ENCODE results near the gene TRIM31.
A peak's percentile ranks its signal among the peaks of the same experiment; 100 is the strongest.

The TRIM31 gene

GRCh38 chr6:30111266-30111856 is 1.5 kb downstream of the TRIM31 start:
- no peak for DNase-seq

DNA sequence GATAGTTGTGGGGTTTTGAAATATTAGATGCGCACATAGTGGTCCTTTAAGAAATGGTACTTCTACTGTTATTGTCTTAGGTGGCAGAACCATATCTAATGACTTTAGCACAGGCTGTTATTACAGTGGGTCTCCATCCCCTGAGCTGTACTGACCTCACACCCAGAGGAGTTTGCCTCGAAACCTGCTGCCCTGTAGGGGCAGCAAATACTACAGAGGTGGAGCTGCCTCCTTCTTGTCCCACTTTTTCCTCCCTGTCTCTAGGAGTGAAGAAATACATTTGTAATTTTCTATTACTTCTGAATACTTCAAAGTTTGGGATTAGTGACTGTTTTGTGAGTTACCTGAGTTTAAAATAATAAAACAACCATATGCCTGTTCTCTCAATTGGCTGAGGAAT is 8.2 kb downstream of the TRIM31 start:
- no peak for DNase-seq

DNA sequence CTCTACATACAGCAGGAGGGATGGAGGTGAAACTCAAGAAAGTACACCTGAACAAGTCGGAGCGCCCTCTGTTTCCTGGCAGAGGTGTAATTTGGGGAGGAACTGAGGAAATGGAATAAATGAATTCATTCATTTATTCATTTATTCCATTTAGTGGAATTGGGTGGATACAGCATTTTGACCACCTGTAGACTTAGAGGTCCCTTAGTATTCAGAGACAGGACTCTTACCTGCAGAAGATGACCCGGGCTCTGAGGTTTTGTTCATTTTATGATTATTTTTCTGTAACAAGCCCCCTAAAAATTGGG is 9.1 kb downstream of the TRIM31 start:
- no peak for DNase-seq

DNA sequence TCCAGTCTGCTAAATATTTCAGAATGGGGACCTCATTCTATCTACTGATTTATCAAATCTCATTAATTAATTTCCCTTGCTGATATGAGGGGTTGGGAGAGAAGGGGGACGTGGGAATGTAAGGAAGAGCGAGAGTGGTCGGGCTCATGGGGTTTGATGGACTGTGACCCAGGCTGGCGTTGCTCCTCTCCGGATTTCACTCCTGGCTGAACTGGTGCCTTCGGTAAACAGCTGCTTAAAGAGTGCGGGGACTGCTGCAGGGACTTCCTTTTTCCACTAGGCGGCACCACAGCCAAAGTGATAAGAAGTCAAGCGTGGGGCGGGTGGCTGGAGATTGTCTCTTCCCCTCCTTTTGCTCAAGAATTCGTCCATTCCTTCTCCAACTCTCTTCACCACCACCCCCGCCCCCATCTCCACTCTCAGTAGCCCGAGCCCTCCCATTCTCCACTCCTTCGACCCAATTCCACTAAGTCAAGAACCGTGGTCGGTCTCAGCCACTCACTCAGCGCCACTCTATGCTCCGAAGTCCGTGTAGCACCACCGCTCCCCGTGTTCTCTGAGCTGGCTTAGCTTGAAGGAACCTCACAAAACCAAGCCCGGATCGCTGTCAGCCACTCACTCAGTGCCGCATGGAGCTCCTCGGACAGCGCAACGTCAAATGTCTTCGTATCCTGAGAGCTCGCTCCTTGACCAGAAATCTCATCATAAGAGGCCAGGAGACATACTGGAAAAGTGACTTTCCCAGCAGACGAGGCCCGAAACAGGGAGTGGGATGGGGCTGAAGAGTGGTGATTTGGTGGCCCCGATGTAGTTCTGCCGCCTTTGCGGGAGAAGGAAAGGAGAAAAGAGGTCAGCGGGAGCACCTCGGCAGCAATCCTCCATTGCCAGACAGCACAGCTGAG is 9.7 kb downstream of the TRIM31 start:
- peak; percentile 85 for DNase-seq

DNA sequence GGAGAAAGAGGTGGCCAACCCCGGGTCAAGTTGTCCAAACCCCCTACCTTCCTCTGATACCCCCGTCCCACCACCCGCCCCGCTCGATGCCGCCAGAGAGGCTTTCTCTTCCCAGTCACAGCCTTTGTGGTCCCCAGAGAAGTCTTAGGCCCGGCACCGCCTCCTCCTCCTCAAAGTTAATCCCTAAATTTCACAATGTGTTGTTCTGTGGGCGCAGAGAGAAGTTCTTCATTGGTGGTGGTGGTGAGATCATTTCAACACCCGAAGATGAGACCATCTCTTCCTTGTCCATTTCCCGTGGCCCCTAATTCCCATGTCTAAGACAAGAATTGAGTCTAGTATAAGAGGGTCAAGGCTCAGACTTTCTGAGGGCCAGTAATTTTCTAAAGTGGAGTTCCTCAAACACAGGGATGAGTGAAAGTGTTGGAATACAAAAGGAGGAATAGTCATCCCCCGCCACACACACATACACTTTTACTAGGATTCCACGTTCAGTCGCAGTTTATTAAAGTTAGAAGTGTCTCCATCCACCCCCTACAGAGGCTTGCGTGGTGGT is 10.4 kb downstream of the TRIM31 start:
- no peak for DNase-seq

DNA sequence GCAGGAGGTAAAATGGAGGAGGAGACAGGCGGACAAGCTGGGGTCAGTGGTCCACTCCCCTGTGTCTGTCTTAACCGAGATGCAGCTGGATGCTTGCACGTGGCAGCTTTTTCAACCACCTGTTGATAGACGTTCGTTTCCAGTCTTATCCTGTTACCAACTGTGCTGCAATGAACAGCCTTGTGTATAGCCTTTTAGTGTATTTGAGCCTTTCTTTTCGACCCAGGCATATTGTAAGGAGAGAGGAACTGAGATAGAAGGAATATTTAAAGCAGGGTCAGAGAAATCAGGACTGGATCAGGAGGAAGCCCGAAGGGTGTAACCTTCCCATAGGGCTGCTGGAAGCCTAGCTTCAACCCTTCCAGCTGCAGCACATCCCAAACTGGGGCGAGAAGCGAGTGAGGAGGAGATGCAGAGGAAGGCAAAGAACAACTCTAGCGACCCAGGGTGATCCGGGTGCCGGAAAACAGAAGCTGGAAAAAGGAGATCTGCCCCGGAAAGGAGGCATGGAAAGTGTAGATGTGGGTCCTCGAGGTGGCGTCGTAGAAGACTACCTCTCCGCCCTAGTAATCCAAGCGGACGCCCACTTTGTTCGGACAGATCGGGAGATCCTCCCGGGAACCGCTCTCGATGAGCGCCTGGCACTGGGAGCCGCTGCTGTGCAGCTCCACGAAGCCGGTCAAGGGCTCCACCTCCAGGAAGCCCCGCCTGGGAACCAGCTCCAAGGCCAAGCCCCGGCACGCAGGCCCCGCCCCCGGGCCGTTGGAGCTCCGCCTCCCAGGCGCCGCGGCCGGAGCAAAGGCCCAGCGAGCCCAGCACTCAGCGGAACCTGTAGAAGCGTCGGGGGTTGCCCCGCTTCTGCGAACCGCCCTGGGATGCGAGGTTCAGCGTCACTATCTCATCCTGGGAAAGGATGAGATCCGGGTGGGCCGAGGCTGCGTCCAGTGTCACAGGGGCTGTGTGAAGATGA is 11.2 kb downstream of the TRIM31 start:
- DNase-seq: peak; percentile 62

DNA sequence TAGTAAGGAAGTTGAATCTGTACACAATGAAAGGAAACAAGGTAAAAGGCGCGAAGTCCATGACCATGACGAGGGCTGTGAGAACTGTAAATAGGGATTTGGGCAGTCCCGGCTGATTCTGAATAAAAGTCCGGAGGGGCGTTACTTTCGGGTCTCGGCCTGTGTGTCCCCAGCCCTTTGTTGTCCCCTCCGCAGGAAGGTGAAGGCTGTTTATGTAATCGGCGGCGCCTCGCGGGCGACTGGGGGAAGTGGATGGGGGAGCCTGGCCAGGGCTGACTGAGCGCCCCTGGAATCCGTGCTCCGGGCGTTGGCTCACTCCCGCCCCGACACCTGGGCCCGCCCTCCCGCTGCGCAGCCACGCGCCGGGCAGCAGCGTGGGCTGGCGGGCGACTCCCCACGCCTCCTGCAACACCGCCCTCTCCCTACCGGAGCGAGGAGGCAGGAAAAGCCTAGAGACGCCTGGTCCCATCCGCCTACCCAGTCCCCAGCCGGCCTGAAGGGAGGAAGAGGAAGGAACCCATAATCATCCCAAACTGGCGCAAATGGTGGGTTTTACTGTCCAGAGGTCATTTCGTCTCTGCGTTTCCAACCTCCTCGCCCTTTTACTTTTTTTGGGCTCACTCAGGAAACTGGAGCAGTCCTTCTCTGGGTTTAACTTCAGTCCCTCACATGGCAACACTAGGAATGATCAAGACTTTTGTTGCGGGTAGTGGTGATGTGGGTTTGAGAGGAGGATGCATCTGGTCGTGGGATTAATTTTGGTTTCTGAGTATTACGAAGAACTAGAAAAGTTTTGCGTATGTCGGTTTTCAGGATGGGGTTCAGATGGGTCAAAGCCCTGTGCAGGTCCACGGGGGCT is 12.1 kb downstream of the TRIM31 start:
- DNase-seq: no peak

DNA sequence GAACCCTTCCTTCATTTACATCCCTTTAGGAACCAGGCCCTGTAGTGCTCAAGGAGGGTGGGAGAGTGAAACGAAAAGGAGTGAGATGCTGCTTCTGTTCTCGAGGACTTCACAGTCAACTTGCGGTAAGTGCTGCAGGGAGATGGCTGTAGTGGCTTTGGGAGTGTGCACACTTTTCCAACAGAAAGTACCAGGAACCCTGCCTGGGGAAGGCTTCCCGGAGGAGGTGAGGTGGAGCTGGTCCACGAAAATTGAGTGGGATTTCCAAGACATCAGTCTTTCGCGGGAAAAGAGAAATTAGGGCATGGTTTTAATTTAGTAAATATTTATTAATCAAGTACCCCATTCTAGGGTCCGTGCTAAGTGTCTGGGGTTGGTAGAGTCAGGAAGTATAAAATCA is 12.7 kb downstream of the TRIM31 start:
- DNase-seq: no peak

DNA sequence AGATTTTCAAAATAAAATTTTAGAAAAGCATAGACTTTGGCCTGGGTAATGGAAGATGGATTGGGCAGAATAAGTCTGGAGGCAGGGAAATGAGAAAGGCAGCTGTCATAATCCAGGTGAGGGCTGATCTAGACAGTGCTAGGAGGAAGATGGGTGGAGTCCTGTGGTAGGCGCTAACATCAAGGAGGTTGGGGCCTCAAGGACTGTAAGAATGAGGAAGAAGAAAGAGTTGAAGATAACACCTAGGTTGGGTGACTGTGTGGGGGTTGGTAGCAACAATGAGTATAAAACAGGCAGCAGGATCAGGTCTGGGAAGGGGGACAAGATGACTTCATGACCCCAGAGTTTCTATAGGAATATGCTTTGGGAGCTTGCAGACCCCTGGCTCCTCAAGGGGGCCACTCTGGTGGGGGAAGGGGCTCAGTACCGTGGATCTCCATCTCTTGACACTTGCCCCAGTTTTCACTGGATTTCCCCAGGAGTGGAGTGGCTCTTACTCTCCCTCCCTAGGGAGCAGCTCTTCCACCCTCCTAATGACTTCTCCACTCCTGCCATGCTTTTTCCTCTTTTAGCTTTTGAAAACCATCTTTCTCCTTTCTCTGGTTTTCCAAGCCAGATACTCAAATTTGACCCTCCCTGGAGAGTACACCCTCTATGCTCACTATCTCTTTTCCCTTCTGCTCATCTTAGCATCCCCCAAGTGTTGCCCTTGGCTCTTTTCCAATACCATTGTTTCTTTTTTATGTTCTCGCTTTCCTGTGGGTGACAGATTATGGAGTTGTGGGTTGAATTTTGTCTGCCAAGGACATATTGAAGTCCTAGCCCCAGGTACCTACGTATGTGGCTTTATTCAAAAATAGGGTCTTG is 14.8 kb downstream of the TRIM31 start:
- no peak for DNase-seq

DNA sequence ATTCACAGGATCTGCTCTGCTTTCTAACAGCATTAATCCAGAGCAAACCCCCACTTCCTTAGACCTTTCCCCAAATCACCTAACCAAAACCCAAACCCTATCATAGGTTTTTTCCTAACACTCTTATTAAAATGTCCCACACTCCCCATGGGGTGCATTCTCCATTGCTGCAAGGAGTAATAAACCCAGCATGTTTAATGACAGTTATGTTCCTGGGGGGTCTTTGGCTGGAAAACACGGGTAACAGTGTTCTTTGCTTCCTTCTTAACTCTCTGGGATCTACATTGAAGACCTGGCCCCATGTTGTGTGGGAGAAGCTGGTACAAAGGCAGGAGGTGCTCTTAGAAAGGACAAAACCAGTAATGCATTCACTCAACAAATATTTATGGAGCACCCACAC is 16.1 kb downstream of the TRIM31 start:
- no peak for DNase-seq

DNA sequence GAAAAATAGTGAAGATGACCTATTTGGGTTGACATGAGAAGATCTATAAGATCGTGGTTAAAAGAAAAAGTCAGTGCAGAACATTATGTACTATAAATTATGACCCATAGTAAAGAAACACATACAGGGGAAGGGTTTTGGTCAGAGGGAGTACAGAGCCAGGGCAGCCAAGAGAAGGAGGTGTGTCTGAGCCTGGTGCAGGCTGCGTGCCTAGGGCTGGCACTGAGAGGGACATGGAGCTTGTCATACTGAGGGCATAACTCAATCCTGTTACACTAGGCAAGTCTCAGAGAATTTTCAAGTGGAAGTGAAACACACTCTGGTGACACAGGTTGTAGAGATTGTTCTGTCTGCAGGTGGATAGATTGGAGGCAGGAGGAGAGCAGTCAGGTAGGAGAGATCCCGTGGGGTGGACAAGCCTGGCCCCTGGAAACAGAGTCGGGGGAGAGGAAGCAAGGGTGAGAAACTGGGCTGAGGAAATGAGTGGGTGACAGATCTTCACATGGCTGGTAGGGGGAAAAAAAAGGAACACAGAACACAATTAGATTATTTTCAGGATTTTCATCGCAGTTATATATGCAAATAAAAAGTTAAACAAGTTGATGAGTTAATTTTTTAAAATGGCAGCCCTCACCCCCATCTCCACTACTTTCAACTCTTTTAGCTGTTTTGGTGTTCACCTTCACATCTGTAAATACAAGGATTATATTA is 18.8 kb downstream of the TRIM31 start:
- DNase-seq: no peak

- DNase-seq: no peak
Observed at GRCh38 chr6:30092852-30093543, 19.9 kb downstream of the TRIM31 start.

DNA sequence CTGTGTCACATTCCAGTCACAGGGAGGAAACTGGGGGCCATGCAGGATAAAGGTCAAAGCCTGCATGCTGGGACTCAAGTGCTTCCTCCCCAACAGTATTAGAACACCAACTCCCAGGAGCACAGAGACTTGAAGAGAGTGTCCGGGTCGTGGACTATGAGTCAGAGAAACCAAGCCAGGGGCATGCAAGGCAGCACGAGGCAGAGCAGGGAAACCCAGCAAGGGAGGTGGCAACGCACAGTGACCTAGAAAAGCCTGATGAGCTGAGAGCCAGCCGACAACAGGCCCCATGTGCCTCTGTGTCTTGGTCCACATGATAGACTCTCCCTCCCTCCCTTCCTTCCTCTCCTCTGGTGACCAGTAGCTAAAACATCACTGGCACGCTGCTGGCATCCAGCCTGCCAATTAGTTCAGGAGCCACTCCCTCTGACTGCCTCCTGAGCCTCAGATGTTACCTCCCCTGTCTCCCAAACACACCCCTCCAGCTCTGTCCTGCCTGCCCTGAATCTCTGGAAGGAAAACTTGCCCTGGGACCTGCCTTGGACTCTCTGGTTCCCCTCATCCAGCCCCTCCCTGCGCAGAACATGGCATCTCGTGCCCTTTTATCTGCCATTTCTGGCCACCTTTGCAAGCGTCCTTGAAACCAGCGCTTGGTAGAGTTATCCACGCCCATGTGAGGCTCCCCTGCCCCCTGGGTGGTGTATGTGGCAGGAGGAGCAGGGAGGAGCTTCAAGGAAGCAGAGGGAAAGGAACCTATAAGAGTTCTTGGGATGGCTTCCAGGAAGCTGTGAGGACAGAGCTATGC is 21.1 kb downstream of the TRIM31 start:
- DNase-seq: no peak

DNA sequence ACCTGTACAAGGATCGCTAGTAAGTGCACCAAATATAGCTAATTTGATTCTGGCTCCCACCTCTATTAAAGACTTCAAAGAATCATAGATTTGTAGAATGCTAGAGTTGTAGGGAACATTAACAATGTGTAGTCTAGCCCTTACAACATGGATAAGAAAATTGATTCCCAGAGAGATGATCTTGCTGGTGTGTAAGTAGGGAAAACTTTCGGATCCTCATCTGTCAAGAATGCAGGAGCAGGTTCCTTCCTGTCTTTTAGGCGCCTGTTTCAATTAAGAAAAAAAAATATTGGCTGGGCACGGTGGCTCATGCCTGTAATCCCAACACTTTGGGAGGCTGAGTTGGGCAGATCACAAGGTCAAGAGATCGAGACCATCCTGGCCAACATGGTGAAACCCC is 25.0 kb downstream of the TRIM31 start:
- DNase-seq: no peak

- no peak for DNase-seq
Observed at GRCh38 chr6:30077218-30077617, 35.7 kb downstream of the TRIM31 start.

DNA sequence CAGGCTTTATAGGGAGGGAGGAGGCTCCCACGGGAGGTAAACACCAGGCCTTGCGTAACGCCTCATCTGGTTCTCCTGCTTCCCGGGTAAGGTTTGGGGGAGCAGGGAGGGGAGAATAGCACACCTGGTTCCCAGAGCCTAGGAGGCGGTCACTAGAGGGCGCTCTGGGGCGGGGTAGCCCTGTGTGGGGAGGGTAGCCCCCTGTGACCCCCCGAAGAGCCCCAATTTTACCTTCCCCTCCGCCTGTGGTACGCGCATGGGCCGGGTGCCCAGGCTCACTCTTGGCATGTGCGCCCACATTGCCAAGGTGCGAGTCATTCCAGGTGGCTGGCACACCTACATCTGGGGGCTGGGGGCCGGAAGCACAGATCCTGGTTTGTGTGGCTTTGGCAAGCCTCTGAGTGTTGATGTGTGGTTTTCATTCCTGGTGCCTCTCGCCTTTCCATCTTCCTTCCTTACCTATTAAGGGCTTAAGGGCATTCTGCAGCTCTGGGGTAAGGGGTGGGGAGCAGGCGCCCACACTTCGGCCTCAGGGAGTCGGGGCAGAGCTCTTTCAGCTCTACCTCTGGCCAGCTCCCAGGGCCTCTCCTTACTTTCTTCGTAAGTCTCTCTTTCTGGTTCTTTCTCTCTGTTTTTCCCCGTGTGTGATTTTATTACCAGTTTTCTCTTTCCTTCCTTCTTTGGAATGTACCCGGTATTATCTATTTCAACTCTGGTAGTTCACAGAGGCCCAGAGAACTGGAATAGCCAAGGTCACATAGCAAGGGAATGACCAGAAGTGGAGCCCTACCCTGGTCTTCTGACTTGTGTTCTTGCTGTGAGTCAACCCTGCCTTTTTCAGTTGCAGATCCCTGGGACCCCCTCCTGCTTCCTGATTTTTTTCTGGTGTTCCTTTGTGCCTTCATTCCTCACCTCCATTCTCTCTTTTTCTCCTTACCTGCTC is 36.8 kb downstream of the TRIM31 start:
- no peak for DNase-seq

GRCh38 chr6:30075094-30075789 is 37.6 kb downstream of the TRIM31 start, which contains the start of gene RNF39:
RNF39 (minus strand) TSS chr6:30075769; CDS start chr6:30075585, 184 bp downstream.
- DNase-seq: no peak

All from stimulated activated CD4-positive, alpha-beta T cell treated with anti-CD3 and anti-CD28 coated beads, Interleukin-1b, Interleukin-23, amount 100 ng/mL, for 48 hours (primary cell).